ENCODE results near the gene MAP7.
"Not testable (repeated sequence)": the region's sequence is repeated elsewhere in the genome, so short reads cannot be mapped to it uniquely, and the experiment has no call there.

The MAP7 gene

GRCh38 chr6:136501514-136501913 is 48.7 kb downstream of the MAP7 start:
- no peak for DNase-seq

DNA sequence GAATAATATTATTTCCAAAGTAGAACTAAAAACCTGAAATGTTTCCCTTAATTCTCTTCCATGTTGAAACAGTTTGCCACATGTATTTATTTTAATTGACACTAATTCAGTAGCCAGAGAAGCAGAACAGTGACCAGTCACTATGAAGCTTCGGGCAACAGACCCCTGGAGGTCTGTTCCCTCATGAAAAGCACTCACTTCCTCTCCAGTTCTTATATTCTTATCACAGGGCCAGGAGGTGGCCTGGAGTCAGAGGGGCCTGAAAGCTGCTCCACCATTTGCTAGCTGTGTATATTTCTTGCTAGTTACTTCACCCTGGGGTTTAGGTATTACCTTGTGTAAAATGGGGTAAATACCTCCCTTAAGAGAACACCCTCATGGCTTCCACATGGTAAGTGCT is 49.1 kb downstream of the MAP7 start:
- no peak for DNase-seq

DNA sequence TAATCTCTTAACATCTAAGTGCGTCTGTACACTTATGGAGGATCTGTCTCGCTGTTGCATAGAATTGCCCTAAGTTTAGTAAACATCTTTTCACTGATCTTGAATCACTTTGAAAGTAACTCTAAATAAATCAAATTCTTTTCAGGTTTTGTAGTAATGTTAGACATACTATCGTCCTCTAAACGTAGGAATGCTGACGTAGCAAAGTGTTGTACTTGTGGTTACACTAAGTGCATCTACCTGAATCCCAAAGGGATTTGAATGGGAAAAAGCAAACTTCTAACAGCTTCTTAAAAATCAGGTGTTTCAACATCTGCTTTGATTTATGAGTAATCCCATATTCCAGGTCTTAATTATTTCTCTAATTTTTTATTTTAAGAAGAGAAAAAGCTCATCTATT is 49.8 kb downstream of the MAP7 start:
- no peak for DNase-seq

GRCh38 chr6:136499370-136499769 is 50.9 kb downstream of the MAP7 start:
- DNase-seq: no peak

GRCh38 chr6:136496449-136496848 is 53.8 kb downstream of the MAP7 start:
- not testable (repeated sequence) for DNase-seq

- no peak for DNase-seq
Measured at GRCh38 chr6:136494710-136495109, 55.5 kb downstream of the MAP7 start.

DNA sequence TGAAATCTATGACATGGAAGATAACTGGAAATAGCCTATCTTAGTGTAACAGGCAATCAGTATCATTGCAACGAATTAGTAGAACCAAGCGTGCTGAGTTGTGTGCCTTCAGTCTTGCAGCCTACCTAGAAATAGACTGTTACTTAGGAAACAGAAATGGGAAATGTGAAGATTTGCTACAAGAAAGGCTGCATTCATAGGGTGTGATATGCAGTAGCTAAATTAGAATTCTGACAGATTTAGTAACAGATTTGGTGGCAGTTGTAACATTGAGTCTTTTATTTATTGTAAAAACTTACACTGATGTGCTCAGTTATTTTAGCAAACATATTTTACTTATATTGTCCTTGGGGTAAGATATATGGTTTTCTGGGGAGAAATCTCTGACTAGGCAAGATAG is 56.2 kb downstream of the MAP7 start:
- no peak for DNase-seq

DNA sequence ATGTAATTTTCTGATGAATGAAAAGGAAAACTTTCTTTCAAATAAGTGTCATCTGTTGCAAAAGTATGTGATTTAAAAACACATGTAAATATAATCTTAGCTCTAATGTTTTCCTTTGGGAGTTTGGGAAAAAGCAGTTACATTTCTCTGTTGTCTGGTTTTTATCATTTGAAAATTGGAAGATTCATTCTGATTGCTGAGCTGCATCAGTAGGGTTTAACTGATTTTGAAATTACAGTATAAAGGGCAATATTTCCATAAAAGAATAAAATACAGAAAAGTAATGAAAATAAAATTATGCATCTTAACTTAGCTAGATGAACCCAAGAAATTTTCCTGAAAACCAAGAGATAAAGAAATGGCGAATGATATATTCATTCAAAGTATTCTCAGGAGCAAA is 57.8 kb downstream of the MAP7 start:
- no peak for DNase-seq

- no peak for DNase-seq
Measured at GRCh38 chr6:136491754-136492153, 58.5 kb downstream of the MAP7 start.

GRCh38 chr6:136491251-136491650 is 59.0 kb downstream of the MAP7 start:
- DNase-seq: no peak

- not testable (repeated sequence) for DNase-seq
Measured at GRCh38 chr6:136489689-136490033, 60.6 kb downstream of the MAP7 start.

DNA sequence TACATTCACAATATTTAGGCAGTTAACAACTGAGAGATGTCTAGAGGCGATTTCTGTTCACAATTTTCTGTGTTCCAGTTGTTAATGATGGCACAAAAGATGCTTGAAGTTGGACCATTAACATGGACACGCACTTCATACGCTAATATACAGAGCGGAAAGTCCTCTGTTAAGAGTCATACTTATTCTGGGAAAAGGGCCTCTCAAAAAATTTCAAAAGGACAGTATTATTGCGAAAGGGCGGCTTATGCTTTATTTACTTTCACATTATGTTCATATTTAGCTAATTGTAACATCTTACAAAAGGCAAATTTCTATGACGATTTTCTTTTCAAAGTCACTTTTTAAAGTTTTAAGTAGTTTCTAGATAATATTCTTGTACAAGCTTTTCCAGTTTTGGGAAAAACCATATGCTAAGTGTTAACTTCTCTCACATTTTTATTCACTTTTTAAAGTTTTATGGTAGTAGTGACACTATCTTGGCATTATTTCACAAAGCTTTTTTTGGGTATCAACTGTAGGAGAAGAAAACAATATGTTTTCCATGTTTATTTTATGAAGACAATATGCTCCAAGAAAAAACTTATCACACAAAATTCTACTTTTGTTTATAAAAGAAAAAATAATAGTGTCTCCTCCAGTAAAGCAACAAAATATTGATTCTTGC is 62.3 kb downstream of the MAP7 start:
- no peak for DNase-seq

- DNase-seq: no peak
Measured at GRCh38 chr6:136486357-136486756, 63.9 kb downstream of the MAP7 start.

GRCh38 chr6:136483906-136484305 is 66.3 kb downstream of the MAP7 start:
- no peak for DNase-seq

- DNase-seq: not testable (repeated sequence)
Measured at GRCh38 chr6:136483005-136483404, 67.2 kb downstream of the MAP7 start.

- no peak for DNase-seq
Measured at GRCh38 chr6:136477548-136477947, 72.7 kb downstream of the MAP7 start.

DNA sequence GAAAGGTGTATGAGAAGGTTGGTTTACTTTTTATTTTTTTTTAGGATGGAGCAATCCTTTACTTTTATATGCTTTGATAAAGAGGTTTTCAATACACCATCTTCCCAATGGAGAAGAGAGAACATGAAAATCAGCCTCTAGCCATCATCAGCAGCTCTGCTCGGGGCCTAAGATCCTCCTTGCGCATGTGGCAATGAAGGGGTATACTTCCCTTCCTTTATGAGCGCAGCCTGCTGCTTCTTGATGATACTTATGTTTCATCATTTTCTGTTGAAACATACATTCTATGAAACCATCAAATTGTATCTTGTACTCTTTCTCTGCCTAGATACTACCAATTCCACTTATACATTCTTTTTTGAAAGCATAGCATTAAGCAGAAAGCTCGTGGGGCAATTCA is 74.5 kb downstream of the MAP7 start:
- no peak for DNase-seq

DNA sequence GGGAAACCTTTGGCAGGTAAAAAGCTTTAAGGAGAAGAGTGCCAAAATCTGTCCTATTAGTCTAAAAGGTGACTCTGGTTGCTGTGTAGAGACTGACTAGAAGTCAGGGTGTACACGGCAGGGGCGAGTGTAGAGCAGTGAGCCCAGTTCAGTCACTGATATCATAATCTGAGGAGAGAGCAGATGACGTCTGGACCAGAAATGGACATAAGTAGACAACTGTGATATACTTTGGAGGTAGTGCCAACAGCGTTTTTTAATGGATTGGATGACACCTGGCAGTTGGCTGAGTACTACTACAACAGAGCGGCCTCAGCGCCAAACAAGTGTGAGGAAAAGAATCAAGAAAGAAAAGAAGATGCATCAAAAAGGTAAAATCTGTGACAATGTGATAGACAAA is 76.0 kb downstream of the MAP7 start:
- no peak for DNase-seq

GRCh38 chr6:136471922-136472321 is 78.3 kb downstream of the MAP7 start:
- no peak for DNase-seq

DNA sequence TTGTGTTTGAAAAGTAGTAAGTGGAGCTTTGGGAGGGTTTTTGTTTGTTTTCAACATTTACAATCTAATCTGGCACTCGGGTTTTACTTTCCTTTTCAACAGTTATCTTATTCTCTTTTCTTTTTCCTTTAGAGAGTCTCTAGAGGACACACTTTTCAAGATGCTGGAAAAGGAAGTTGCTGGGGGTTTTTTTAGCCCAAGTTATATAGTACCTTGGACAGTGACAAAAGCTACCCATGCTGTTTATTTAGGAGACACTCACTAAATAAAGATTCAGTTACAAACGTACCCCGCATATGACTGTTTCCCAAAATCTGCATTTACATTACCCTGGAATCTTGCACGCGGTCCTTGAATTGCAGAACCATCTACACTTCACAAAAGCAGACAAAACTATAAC is 78.8 kb downstream of the MAP7 start:
- no peak for DNase-seq

DNA sequence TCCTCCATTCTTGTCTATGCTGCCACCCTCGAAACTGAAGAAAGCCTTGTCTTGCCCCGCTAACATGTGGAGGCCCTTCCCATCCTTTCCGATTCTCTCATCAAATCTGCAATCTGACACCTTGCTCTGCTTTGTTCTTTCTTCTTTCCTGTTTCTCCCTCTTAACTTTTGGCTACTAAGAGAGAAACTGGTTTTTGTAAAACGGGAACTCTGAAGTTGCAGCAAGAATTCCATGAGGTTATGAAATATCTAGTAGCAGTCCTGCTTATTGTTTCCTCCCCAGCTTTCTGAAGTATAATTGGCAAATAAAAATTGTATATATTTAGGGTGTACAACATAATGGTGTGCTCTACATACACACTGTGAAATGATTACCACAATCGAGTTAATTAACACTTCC is 80.2 kb downstream of the MAP7 start:
- DNase-seq: no peak

DNA sequence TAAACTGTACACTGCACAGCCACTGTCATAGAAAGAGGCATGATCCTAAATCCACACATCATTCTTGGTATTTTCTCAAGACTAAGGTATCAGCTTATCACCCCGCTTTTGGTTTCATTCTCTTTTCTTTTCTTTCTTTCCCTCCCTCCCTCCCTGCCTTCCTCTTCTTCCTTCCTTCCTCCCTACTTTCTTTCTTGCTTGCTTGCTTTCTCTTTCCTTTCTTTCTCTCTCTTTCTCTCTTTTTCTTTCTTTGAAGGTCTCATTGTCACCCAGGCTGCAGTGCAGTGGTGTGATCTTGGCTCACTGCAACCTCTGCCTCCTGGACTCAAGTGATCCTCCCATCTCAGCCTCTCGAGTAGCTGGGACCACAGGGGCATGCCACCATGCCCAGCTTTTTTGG is 81.1 kb downstream of the MAP7 start:
- no peak for DNase-seq

DNA sequence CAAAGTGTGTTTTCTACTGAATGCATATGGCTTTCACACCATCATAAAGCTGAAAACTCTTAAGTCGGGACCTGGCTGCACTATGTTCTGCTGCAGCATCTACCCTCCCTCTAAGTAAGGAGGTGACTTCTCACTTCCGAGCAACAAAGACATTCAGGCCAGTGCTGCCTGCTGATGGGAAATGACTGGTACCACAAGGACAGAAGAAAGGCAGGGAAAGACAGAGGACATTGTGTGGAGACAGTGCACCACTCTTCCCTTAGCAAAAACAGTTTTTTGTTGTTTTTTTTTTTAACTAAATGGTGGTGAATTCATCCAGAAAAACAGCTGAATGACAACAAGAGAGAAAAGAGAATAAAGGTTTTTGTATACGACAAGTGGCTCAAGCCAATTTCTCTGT is 81.5 kb downstream of the MAP7 start:
- DNase-seq: no peak

- DNase-seq: no peak
Measured at GRCh38 chr6:136467186-136467585, 83.0 kb downstream of the MAP7 start.

DNA sequence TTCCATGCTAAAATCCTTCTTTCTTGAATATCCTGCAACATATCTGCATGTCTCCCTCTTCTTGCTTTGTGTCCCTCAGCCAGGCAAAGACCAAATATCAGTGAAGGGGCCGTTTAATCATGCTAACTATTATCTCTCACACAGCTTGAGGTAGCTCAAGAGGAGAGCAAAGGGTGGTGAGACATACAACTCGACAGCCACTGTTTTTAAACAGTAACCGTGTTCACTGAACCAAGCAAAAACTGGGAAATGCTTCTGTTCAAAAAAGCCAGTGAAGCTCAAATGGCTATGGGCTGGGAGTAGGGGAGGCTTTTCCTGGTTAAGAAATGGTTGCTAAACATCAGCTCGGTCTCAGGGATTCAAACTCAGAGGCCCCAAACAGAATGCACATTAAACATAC is 83.4 kb downstream of the MAP7 start:
- no peak for DNase-seq
